ENCODE data around the gene YPEL5. TPM values are rescaled to one million over a fixed set of nuclear protein-coding genes. Genes with fewer than 3 reads are reported as not detected.
"Not testable (repeated sequence)": the region's sequence is repeated elsewhere in the genome, so short reads cannot be mapped to it uniquely, and the experiment has no call there.

YPEL5 gene
- total RNA-seq = 10 to 100 TPM; 43.3 to 43.4 TPM

GRCh38 chr2:30146337-30147195 lies at the start of gene YPEL5:
TSS of gene YPEL5 (plus strand) at chr2:30147007. CDS start at chr2:30156652, 9,645 bp downstream.
- H3K27me3 Mint-ChIP-seq = no peaks in the 10 kb centered on the region
- DNase-seq = peak; percentile 99
- ChIA-PET CTCF (interaction anchor here (0.5 to 7.2 kb wide), 7 partner anchors 11 to 565 kb away, joined by 3 to 102 read pairs (median 4); no protein-coding TSS in a partner anchor), POLR2A (interaction anchor here (0.8 to 5.3 kb wide), 10 partner anchors 8 to 301 kb away, joined by 3 to 43 read pairs (median 6); partner anchors contain the start of genes LBH and LCLAT1)
- no peaks in the 10 kb centered on the region for H3K9me3 Mint-ChIP-seq
- peaks cover 50% of the 10 kb centered on the region for H3K4me1 Mint-ChIP-seq (ENCODE audit: low read depth)
- peaks cover 6% of the 10 kb centered on the region for H3K36me3 Mint-ChIP-seq
- intact Hi-C loops (cut with micrococcal nuclease) = loop anchor here (1.0 to 10.0 kb wide), 11 partner anchors 85 to 1754 kb away; partner anchors contain the start of genes CLIP4, FOSL2, LBH and LCLAT1
- H3K27ac Mint-ChIP-seq = peak within 1 kb of the TSS; percentile 95
- H3K4me3 Mint-ChIP-seq = peak within 1 kb of the TSS; percentile 82

- no peaks in the 10 kb centered on the region for H3K4me1 Mint-ChIP-seq (ENCODE audit: low read depth)
- CTCF ChIA-PET = interaction anchor here (1.4 kb wide), 1 partner anchor 17 kb away, joined by 4 read pairs; no protein-coding TSS in a partner anchor
- no peaks in the 10 kb centered on the region for H3K36me3 Mint-ChIP-seq
- H3K27ac Mint-ChIP-seq = no peak overlapping the region
- no peaks in the 10 kb centered on the region for H3K9me3 Mint-ChIP-seq
- intact Hi-C loops (cut with micrococcal nuclease) = no loop called here
- no peak overlapping the region for H3K4me3 Mint-ChIP-seq
- peaks cover 16% of the 10 kb centered on the region for H3K27me3 Mint-ChIP-seq
- POLR2A ChIA-PET = no interaction called here
- DNase-seq = no peak
Measured at GRCh38 chr2:30098266-30099005, 48.4 kb upstream of the YPEL5 start.

GRCh38 chr2:30099366-30099765 lies 47.4 kb upstream of the YPEL5 start:
- H3K9me3 Mint-ChIP-seq; CTCF ChIA-PET; POLR2A ChIA-PET; H3K4me3 Mint-ChIP-seq; intact Hi-C loops (cut with micrococcal nuclease); DNase-seq; H3K36me3 Mint-ChIP-seq; H3K4me1 Mint-ChIP-seq (ENCODE audit: low read depth); H3K27ac Mint-ChIP-seq: not testable (repeated sequence)
- H3K27me3 Mint-ChIP-seq = peaks cover 16% of the 10 kb centered on the region

GRCh38 chr2:30100691-30101090 lies 46.1 kb upstream of the YPEL5 start:
- DNase-seq; H3K9me3 Mint-ChIP-seq; H3K36me3 Mint-ChIP-seq; H3K4me1 Mint-ChIP-seq (ENCODE audit: low read depth); POLR2A ChIA-PET; H3K27ac Mint-ChIP-seq; intact Hi-C loops (cut with micrococcal nuclease); H3K4me3 Mint-ChIP-seq: not testable (repeated sequence)
- H3K27me3 Mint-ChIP-seq = peaks cover 11% of the 10 kb centered on the region
- CTCF ChIA-PET = interaction anchor here (1.5 to 1.6 kb wide), 2 partner anchors 10 to 15 kb away, joined by 4 to 5 read pairs; no protein-coding TSS in a partner anchor

- Mint-ChIP-seq H3K36me3 (no peaks in the 10 kb centered on the region), H3K4me1 (ENCODE audit: low read depth) (no peaks in the 10 kb centered on the region), H3K27me3 (peaks cover 3% of the 10 kb centered on the region), H3K4me3 (no peak overlapping the region), H3K27ac (no peak overlapping the region), H3K9me3 (no peaks in the 10 kb centered on the region)
- intact Hi-C loops (cut with micrococcal nuclease) = no loop called here
- DNase-seq = no peak
- POLR2A ChIA-PET = no interaction called here
- CTCF ChIA-PET = no interaction called here
Measured at GRCh38 chr2:30104307-30104706, 42.5 kb upstream of the YPEL5 start.

GRCh38 chr2:30105556-30105955 lies 41.3 kb upstream of the YPEL5 start:
- CTCF ChIA-PET = interaction anchor here (0.6 kb wide), 1 partner anchor 11 kb away, joined by 3 read pairs; no protein-coding TSS in a partner anchor
- H3K4me3 Mint-ChIP-seq = no peak overlapping the region
- no peak for DNase-seq
- no peak overlapping the region for H3K27ac Mint-ChIP-seq
- H3K9me3 Mint-ChIP-seq = no peaks in the 10 kb centered on the region
- POLR2A ChIA-PET = no interaction called here
- no peaks in the 10 kb centered on the region for H3K36me3 Mint-ChIP-seq
- no peaks in the 10 kb centered on the region for H3K4me1 Mint-ChIP-seq (ENCODE audit: low read depth)
- H3K27me3 Mint-ChIP-seq = peaks cover 3% of the 10 kb centered on the region
- intact Hi-C loops (cut with micrococcal nuclease) = no loop called here

GRCh38 chr2:30106543-30106942 lies 40.3 kb upstream of the YPEL5 start:
- intact Hi-C loops (cut with micrococcal nuclease) = no loop called here
- Mint-ChIP-seq H3K27me3 (peaks cover 3% of the 10 kb centered on the region), H3K27ac (no peak overlapping the region), H3K4me1 (ENCODE audit: low read depth) (no peaks in the 10 kb centered on the region), H3K36me3 (no peaks in the 10 kb centered on the region), H3K4me3 (no peak overlapping the region), H3K9me3 (no peaks in the 10 kb centered on the region)
- POLR2A ChIA-PET = no interaction called here
- CTCF ChIA-PET = no interaction called here
- DNase-seq = no peak

GRCh38 chr2:30108192-30108591 lies 38.6 kb upstream of the YPEL5 start:
- no peak overlapping the region for H3K27ac Mint-ChIP-seq
- H3K9me3 Mint-ChIP-seq = no peaks in the 10 kb centered on the region
- DNase-seq = no peak
- no peaks in the 10 kb centered on the region for H3K4me1 Mint-ChIP-seq (ENCODE audit: low read depth)
- H3K4me3 Mint-ChIP-seq = no peak overlapping the region
- intact Hi-C loops (cut with micrococcal nuclease) = no loop called here
- H3K36me3 Mint-ChIP-seq = no peaks in the 10 kb centered on the region
- no peaks in the 10 kb centered on the region for H3K27me3 Mint-ChIP-seq
- POLR2A ChIA-PET = no interaction called here
- CTCF ChIA-PET = no interaction called here

GRCh38 chr2:30108851-30109250 lies 38.0 kb upstream of the YPEL5 start:
- H3K4me3 Mint-ChIP-seq = no peak overlapping the region
- no peaks in the 10 kb centered on the region for H3K27me3 Mint-ChIP-seq
- H3K27ac Mint-ChIP-seq = no peak overlapping the region
- no peaks in the 10 kb centered on the region for H3K36me3 Mint-ChIP-seq
- no peak for DNase-seq
- POLR2A ChIA-PET = no interaction called here
- intact Hi-C loops (cut with micrococcal nuclease) = no loop called here
- CTCF ChIA-PET = no interaction called here
- no peaks in the 10 kb centered on the region for H3K9me3 Mint-ChIP-seq
- H3K4me1 Mint-ChIP-seq (ENCODE audit: low read depth) = no peaks in the 10 kb centered on the region

GRCh38 chr2:30109856-30110255 lies 37.0 kb upstream of the YPEL5 start:
- H3K4me1 Mint-ChIP-seq (ENCODE audit: low read depth) = no peaks in the 10 kb centered on the region
- no peaks in the 10 kb centered on the region for H3K36me3 Mint-ChIP-seq
- no peak overlapping the region for H3K27ac Mint-ChIP-seq
- no peak overlapping the region for H3K4me3 Mint-ChIP-seq
- H3K27me3 Mint-ChIP-seq = no peaks in the 10 kb centered on the region
- no peak for DNase-seq
- H3K9me3 Mint-ChIP-seq = no peaks in the 10 kb centered on the region
- POLR2A ChIA-PET = no interaction called here
- CTCF ChIA-PET = no interaction called here
- intact Hi-C loops (cut with micrococcal nuclease) = no loop called here

GRCh38 chr2:30110773-30111172 lies 36.0 kb upstream of the YPEL5 start:
- H3K9me3 Mint-ChIP-seq = no peaks in the 10 kb centered on the region
- no peaks in the 10 kb centered on the region for H3K36me3 Mint-ChIP-seq
- ChIA-PET POLR2A (no interaction called here), CTCF (no interaction called here)
- no peak for DNase-seq
- H3K27ac Mint-ChIP-seq = no peak overlapping the region
- H3K27me3 Mint-ChIP-seq = no peaks in the 10 kb centered on the region
- intact Hi-C loops (cut with micrococcal nuclease) = no loop called here
- H3K4me3 Mint-ChIP-seq = no peak overlapping the region
- H3K4me1 Mint-ChIP-seq (ENCODE audit: low read depth) = peaks cover 4% of the 10 kb centered on the region

- CTCF ChIA-PET; H3K27me3 Mint-ChIP-seq; H3K4me1 Mint-ChIP-seq (ENCODE audit: low read depth); POLR2A ChIA-PET; H3K27ac Mint-ChIP-seq; H3K36me3 Mint-ChIP-seq; DNase-seq; intact Hi-C loops (cut with micrococcal nuclease); H3K4me3 Mint-ChIP-seq; H3K9me3 Mint-ChIP-seq: not testable (repeated sequence)
Measured at GRCh38 chr2:30111186-30111585, 35.6 kb upstream of the YPEL5 start.

All from activated CD4-positive, alpha-beta memory T cell treated with anti-CD3 and anti-CD28 coated beads for 36 hours (primary cell).